K562 (cell line): ENCODE results near the gene SEMA3G. TPM values are rescaled to one million over a fixed set of nuclear protein-coding genes. Genes with fewer than 3 reads are reported as not detected.
A peak's percentile ranks its signal among the peaks of the same experiment; 100 is the strongest.

Experiments used
- ATAC-seq: fragments of 200-7000 bp; cut with Tn5 transposase; 3 replicates; pipeline ENCODE4 v1.9.1; 2020; ENCODE audit warnings: moderate library complexity
- BruUV-seq: library from RNA; stranded (reverse); fragments of 400-500 nt; replicated peaks from 2 replicates; lab custom pipeline; 2021; lab: Mats Ljungman, UMichigan
- CTCF ChIA-PET: fragments of 300-600 bp; formaldehyde crosslinking; extraction: SDS; loops from one replicate; lab custom pipeline; 2021; ENCODE audit warnings: low intra/inter-chr PET ratio; lab: Yijun Ruan, JAX
- POLR2A ChIA-PET: fragments of 300-600, 350-650 bp; sonication (Branson Sonifier 250); formaldehyde crosslinking; extraction: SDS; loops from one replicate; lab custom pipeline; 2021; ENCODE audit warnings: antibody characterized with exemption, inconsistent platforms; lab: Yijun Ruan, JAX
- DNase-seq, 4 experiments: peaks; one replicate each; pipeline versions ENCODE4 v3.0.0 to v3.0.0-alpha.2; 2011 to 2018; ENCODE audit warnings: low spot score in 3 of 4, mixed read lengths in 3 of 4; ENCODE audit errors: extremely low read depth in 1 of 4
- FAIRE-seq: peaks from 2 replicates; lab custom pipeline; 2011; peaks lifted over from hg19 to GRCh38; lab: Jason Lieb, UNC
- H2AFZ ChIP-seq: 2 replicates; pipeline ENCODE4 v1.6.0; 2011; ENCODE audit warnings: low read depth, low read length, control low read depth, inconsistent platforms
- H3K27ac ChIP-seq: fragments of 200-600 bp; 3 replicates; pipeline ENCODE4 v1.8.0; 2011; ENCODE audit warnings: low read depth, mild to moderate bottlenecking, control low read depth, inconsistent platforms, low read length, moderate library complexity, mixed read lengths; ENCODE audit errors: extremely low read depth
- H3K27me3 ChIP-seq, 2 experiments: fragments of 300-600 bp in 1 of 2; 2 replicates in 1 of 2; 3 replicates in 1 of 2; pipeline versions ENCODE4 v1.6.0 to v1.8.0; 2011; ENCODE audit warnings: inconsistent platforms in 2 of 2, low read length in 2 of 2, mild to moderate bottlenecking in 1 of 2, mixed read lengths in 1 of 2, moderate library complexity in 1 of 2; ENCODE audit not compliant: control insufficient read depth in 2 of 2, insufficient read depth in 2 of 2
- H3K36me3 ChIP-seq: fragments of 300-600 bp; 3 replicates; pipeline ENCODE4 v1.8.0; 2011; ENCODE audit warnings: mild to moderate bottlenecking, low read length, inconsistent platforms; ENCODE audit not compliant: control insufficient read depth, insufficient read depth
- H3K4me1 ChIP-seq, 2 experiments: fragments of 200-600 bp in 1 of 2; replicated peaks in 1 of 2; 2 replicates in 1 of 2; 3 replicates in 1 of 2; pipeline versions ENCODE4 v1.5.1 to v1.8.0; 2011; ENCODE audit warnings: inconsistent platforms in 2 of 2, low read length in 2 of 2, mild to moderate bottlenecking in 1 of 2, mixed read lengths in 1 of 2, moderate library complexity in 1 of 2; ENCODE audit not compliant: control insufficient read depth in 2 of 2, insufficient read depth in 2 of 2
- H3K4me2 ChIP-seq: 2 replicates; pipeline ENCODE4 v1.6.1; 2011; ENCODE audit warnings: low read length, control low read depth, inconsistent platforms, mixed read lengths; ENCODE audit not compliant: insufficient read depth
- H3K4me3 ChIP-seq: fragments of 200-600 bp; sonication (generic), shearing (Covaris generic); 2 replicates; pipeline ENCODE4 v1.5.1; 2016; ENCODE audit warnings: control low read depth, inconsistent platforms
- H3K79me2 ChIP-seq: fragments of 200-600 bp; 3 replicates; pipeline ENCODE4 v1.8.0; 2011; ENCODE audit warnings: low read length, inconsistent platforms; ENCODE audit not compliant: control insufficient read depth, insufficient read depth
- H3K9ac ChIP-seq, 2 experiments: 2 replicates each; pipeline versions ENCODE4 v1.6.0 to v1.6.1; 2011; ENCODE audit warnings: low read depth in 2 of 2, low read length in 2 of 2, control low read depth in 1 of 2, inconsistent platforms in 1 of 2, mild to moderate bottlenecking in 1 of 2, mixed read lengths in 1 of 2; ENCODE audit not compliant: insufficient read depth in 1 of 2
- H3K9me1 ChIP-seq: one replicate; pipeline ENCODE4 v1.6.0; 2011; ENCODE audit warnings: inconsistent platforms, mild to moderate bottlenecking, low read length, moderate library complexity; ENCODE audit not compliant: control insufficient read depth, insufficient read depth
- H3K9me3 ChIP-seq: replicated peaks from 2 replicates; pipeline ENCODE4 v1.5.1; 2011; ENCODE audit warnings: low read depth, low read length, inconsistent platforms; ENCODE audit not compliant: control insufficient read depth, insufficient read depth
- H4K20me1 ChIP-seq: replicated peaks from 2 replicates; pipeline ENCODE4 v1.6.1; 2011; ENCODE audit warnings: low read length, inconsistent platforms, mixed read lengths; ENCODE audit not compliant: control insufficient read depth, insufficient read depth
- CBX2 ChIP-seq: fragments of 200-600 bp; sonication (generic); IDR thresholded peaks from one replicate; pipeline ENCODE4 v1.6.1; 2012; ENCODE audit warnings: mild to moderate bottlenecking, low read length, inconsistent platforms; ENCODE audit not compliant: insufficient read depth, poor library complexity, severe bottlenecking
- DDX20 ChIP-seq: fragments of 450-650 bp; IDR thresholded peaks from 2 replicates; pipeline ENCODE4 v1.6.1; 2016; ENCODE audit warnings: missing genetic modification characterization, low read depth, mild to moderate bottlenecking, missing compliant biosample characterization, moderate library complexity
- ELF4 ChIP-seq: fragments of 450-650 bp; formaldehyde crosslinking; IDR thresholded peaks from 2 replicates; pipeline ENCODE4 v1.4.0; 2022; ENCODE audit warnings: missing genetic modification characterization
- ERF ChIP-seq: fragments of 450-650 bp; formaldehyde crosslinking; IDR thresholded peaks from 2 replicates; pipeline ENCODE4 v1.4.0; 2020; ENCODE audit warnings: mild to moderate bottlenecking, mixed read lengths
- GABPB2 ChIP-seq: fragments of 250-450 bp; sonication (Bioruptor Pico); conservative IDR thresholded peaks from 2 replicates; pipeline ENCODE4 v1.5.1; 2021; ENCODE audit warnings: mild to moderate bottlenecking
- JUNB ChIP-seq: fragments of 450-650 bp; formaldehyde crosslinking; conservative IDR thresholded peaks from 2 replicates; pipeline ENCODE4 v1.4.0; 2020; ENCODE audit warnings: mild to moderate bottlenecking
- MAFF ChIP-seq: IDR thresholded peaks from 2 replicates; pipeline ENCODE4 v1.6.1; 2012; ENCODE audit warnings: low read length, improper control_type of control experiment
- MYC ChIP-seq, 2 experiments: fragments of 250-450 bp in 1 of 2; sonication (Bioruptor Pico) in 1 of 2; IDR thresholded peaks; 2 replicates each; pipeline versions ENCODE4 v1.5.1 to v1.6.1; 2012 to 2021; ENCODE audit warnings: low read depth in 2 of 2, borderline replicate concordance in 1 of 2, improper control_type of control experiment in 1 of 2, low read length in 1 of 2, mild to moderate bottlenecking in 1 of 2, moderate library complexity in 1 of 2
- NFRKB ChIP-seq: fragments of 450-650 bp; IDR thresholded peaks from 2 replicates; pipeline ENCODE4 v1.6.1; 2016; ENCODE audit warnings: low read depth
- POLR2G ChIP-seq: fragments of 200-400 bp; formaldehyde crosslinking; IDR thresholded peaks from 2 replicates; pipeline ENCODE4 v1.6.1; 2017; ENCODE audit warnings: low read depth, mild to moderate bottlenecking, antibody characterized with exemption, low read length, moderate library complexity
- ZFP1 ChIP-seq: fragments of 450-650 bp; formaldehyde crosslinking; IDR thresholded peaks from 2 replicates; pipeline ENCODE4 v1.4.0; 2020; ENCODE audit warnings: mild to moderate bottlenecking, mixed read lengths
- ZNF384 ChIP-seq: IDR thresholded peaks from 2 replicates; pipeline ENCODE4 v1.6.1; 2012; ENCODE audit warnings: low read depth, low read length, improper control_type of control experiment
- ZNF778 ChIP-seq: fragments of 450-650 bp; formaldehyde crosslinking; IDR thresholded peaks from 2 replicates; pipeline ENCODE4 v1.4.0; 2020; ENCODE audit warnings: mild to moderate bottlenecking, moderate library complexity
- WGBS: fragments of 100-300 bp; shearing (Covaris generic); methylation state at CpG from one replicate; pipeline ENCODE4 v1.1.6; 2016; ENCODE audit warnings: low coverage, mixed read lengths; ENCODE audit not compliant: insufficient coverage; ENCODE audit errors: missing lambda C conversion rate; 5-methylcytosine and 5-hydroxymethylcytosine counted together
- in situ Hi-C: fragments of 300-500 bp; cut with MboI; formaldehyde crosslinking; loops from 4 replicates; pipeline ENCODE4 v1.15.0; 2018; ENCODE audit warnings: inconsistent platforms, mixed read lengths
- intact Hi-C: fragments of 100-400 bp; cut with micrococcal nuclease; formaldehyde crosslinking; loops from 2 replicates; pipeline ENCODE4 v1.14.2; 2022
- polyA plus RNA-seq, 8 experiments: library from polyadenylated mRNA; depleted of rRNA in 4 of 8; stranded (reverse) in 5 of 8; unstranded in 3 of 8; fragments of >200 nt; fragmentation: Nextera tagmentation in 2 of 8; fragmentation: Illumina TruSeq in 1 of 8; extraction: Ambion mirVana in 2 of 8; extraction: Trizol in 1 of 8; gene quantifications; 2 replicates each; pipeline versions ENCODE4 v1.2.1 to v1.2.3, GENCODE V29; 2011 to 2014; ENCODE audit warnings: inconsistent platforms in 1 of 8, missing spikeins in 1 of 8
- total RNA-seq, 7 experiments: library from RNA; depleted of rRNA in 6 of 7; stranded (reverse); fragments of >200 nt in 6 of 7; fragmentation: Illumina TruSeq in 2 of 7; extraction: Trizol in 2 of 7; gene quantifications; 2 replicates each; pipeline versions ENCODE4 v1.2.1 to v1.2.3, GENCODE V29; 2011 to 2021; ENCODE audit warnings: low replicate concordance in 1 of 7

The SEMA3G gene
- total and polyA plus RNA-seq, 9 of the 15 experiments (the other 6 are each of a cell fraction or from before 2014, with no cell fraction given) = 0.04 to 0.07 (median 0.05) TPM; not detected in 6

GRCh38 chr3:52447512-52448355 lies 2.8 kb upstream of the SEMA3G start:
- ATAC-seq (no peak), DNase-seq (no peak), FAIRE-seq (no peak)
- POLR2A ChIA-PET = interaction anchor here (0.5 to 0.9 kb wide), 4 partner anchors 21 to 457 kb away, joined by 3 read pairs; no protein-coding TSS in a partner anchor
- Histone ChIP-seq H3K27me3 (peaks cover 0 to 4% of the 10 kb centered on the region in 2 experiments; a peak in 1 of 5 replicates), H3K4me2 (no peak overlapping the region), H3K9me3 (no peaks in the 10 kb centered on the region), H3K79me2 (no peaks in the 10 kb centered on the region), H3K4me1 (peaks cover 0 to 41% of the 10 kb centered on the region in 2 experiments; a peak in 2 of 5 replicates), H4K20me1 (no peaks in the 10 kb centered on the region), H3K36me3 (no peaks in the 10 kb centered on the region), H3K27ac (no peak overlapping the region), H3K9me1 (no peaks in the 10 kb centered on the region), H2AFZ (no peak overlapping the region), H3K9ac (peak overlapping the region in 1 of 2 experiments; percentile 64; a peak in 2 of 4 replicates), H3K4me3 (no peak overlapping the region)
- intact Hi-C loops (loop anchor here (1.0 to 5.0 kb wide), 5 partner anchors 19 to 445 kb away; no protein-coding TSS in a partner anchor), in situ Hi-C loops (loop anchor here (10.0 kb wide), 1 partner anchor 153 kb away; no protein-coding TSS in a partner anchor)
- BruUV-seq = no TSS peak
- TF ChIP-seq NFRKB = no peak
- TF ChIP-seq GABPB2 (CRISPR knock-in tag) = no peak
- TF ChIP-seq JUNB (CRISPR knock-in tag) = no peak
- TF ChIP-seq MYC (IDR thresholded peaks at IDR 0.05; ENCODE audit: low read depth, low read length) = no peak
- TF ChIP-seq MYC (CRISPR knock-in tag; IDR thresholded peaks at IDR 0.05; ENCODE audit: borderline replicate concordance, low read depth) = no peak
- TF ChIP-seq ZFP1 (CRISPR knock-in tag) = no peak
- TF ChIP-seq DDX20 = no peak
- no peak for TF ChIP-seq CBX2
- no peak for TF ChIP-seq ERF (CRISPR knock-in tag)
- TF ChIP-seq POLR2G = no peak
- TF ChIP-seq ZNF778 (CRISPR knock-in tag) = no peak
- no peak for TF ChIP-seq ELF4
- no peak for TF ChIP-seq ZNF384
- TF ChIP-seq MAFF = no peak
- CTCF ChIA-PET = interaction anchor here (0.9 to 1.7 kb wide), 4 partner anchors 19 to 202 kb away, joined by 3 to 7 read pairs (median 4); no protein-coding TSS in a partner anchor
- 40% methylated on average over 7 of the region's 12 CpGs for WGBS
